ENCODE data around the gene WNT5B. TPM values are rescaled to one million over a fixed set of nuclear protein-coding genes. Genes with fewer than 3 reads are reported as not detected.

WNT5B gene
- total and polyA plus RNA-seq, 9 of the 15 experiments (the other 6 are each of a cell fraction or from before 2014, with no cell fraction given): 0.42 to 16.8 (median 5.4) TPM

DNA sequence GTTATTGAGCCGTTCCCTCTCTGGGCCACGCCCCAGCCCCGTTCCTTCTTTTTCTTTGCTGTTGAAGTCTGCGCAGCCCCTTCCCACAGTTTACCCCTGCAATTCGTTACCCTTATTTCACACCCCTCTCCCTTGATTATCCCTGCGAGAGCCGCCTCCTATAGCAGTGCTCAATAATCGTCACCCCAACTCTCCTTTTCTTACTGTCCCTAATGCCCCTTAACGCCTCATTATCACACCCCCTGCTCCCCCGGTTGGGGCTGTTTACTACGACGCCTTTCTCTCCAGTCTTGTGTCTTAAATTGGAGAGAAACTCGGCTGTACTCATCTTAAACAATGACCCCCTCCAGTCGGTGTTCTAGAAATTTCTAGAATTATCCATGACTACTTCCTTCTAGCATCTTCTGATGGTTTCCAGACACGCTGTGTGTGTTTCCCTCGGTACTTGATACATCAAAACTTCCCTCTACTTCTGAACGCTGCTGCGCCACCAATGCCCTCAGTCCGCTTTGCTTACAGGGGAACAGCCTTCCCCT is 33.9 kb upstream of the WNT5B start (continued):
- TF ChIP-seq DDX20 (tag; IDR thresholded peaks at IDR 0.05; ENCODE audit: low read depth): no peak
- no peak for TF ChIP-seq ZNF668 (CRISPR knock-in tag; IDR thresholded peaks at IDR 0.05)
- TF ChIP-seq, protein P1, sequence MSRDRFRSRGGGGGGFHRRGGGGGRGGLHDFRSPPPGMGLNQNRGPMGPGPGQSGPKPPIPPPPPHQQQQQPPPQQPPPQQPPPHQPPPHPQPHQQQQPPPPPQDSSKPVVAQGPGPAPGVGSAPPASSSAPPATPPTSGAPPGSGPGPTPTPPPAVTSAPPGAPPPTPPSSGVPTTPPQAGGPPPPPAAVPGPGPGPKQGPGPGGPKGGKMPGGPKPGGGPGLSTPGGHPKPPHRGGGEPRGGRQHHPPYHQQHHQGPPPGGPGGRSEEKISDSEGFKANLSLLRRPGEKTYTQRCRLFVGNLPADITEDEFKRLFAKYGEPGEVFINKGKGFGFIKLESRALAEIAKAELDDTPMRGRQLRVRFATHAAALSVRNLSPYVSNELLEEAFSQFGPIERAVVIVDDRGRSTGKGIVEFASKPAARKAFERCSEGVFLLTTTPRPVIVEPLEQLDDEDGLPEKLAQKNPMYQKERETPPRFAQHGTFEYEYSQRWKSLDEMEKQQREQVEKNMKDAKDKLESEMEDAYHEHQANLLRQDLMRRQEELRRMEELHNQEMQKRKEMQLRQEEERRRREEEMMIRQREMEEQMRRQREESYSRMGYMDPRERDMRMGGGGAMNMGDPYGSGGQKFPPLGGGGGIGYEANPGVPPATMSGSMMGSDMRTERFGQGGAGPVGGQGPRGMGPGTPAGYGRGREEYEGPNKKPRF (IDR thresholded peaks at IDR 0.05; ENCODE audit: low read depth, low read length): no peak
- TF ChIP-seq NONO (IDR thresholded peaks at IDR 0.05; ENCODE audit: low read depth in 2 of 2, low read length in 1 of 2): no peak
- TF ChIP-seq, protein P2, sequence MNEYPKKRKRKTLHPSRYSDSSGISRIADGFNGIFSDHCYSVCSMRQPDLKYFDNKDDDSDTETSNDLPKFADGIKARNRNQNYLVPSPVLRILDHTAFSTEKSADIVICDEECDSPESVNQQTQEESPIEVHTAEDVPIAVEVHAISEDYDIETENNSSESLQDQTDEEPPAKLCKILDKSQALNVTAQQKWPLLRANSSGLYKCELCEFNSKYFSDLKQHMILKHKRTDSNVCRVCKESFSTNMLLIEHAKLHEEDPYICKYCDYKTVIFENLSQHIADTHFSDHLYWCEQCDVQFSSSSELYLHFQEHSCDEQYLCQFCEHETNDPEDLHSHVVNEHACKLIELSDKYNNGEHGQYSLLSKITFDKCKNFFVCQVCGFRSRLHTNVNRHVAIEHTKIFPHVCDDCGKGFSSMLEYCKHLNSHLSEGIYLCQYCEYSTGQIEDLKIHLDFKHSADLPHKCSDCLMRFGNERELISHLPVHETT (CRISPR knock-in tag; conservative IDR thresholded peaks at IDR 0.05 in 1 of 2, IDR thresholded peaks at IDR 0.05 in 1 of 2): no peak
- TF ChIP-seq ERF (CRISPR knock-in tag; IDR thresholded peaks at IDR 0.05): no peak
- TF ChIP-seq, protein P3, sequence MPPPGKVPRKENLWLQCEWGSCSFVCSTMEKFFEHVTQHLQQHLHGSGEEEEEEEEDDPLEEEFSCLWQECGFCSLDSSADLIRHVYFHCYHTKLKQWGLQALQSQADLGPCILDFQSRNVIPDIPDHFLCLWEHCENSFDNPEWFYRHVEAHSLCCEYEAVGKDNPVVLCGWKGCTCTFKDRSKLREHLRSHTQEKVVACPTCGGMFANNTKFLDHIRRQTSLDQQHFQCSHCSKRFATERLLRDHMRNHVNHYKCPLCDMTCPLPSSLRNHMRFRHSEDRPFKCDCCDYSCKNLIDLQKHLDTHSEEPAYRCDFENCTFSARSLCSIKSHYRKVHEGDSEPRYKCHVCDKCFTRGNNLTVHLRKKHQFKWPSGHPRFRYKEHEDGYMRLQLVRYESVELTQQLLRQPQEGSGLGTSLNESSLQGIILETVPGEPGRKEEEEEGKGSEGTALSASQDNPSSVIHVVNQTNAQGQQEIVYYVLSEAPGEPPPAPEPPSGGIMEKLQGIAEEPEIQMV (tag; conservative IDR thresholded peaks at IDR 0.05; ENCODE audit: low read depth): no peak
- TF ChIP-seq BDP1 (IDR thresholded peaks at IDR 0.05; ENCODE audit: insufficient read depth, insufficient read length): no peak
- no peak for TF ChIP-seq ZNF354B (CRISPR knock-in tag; IDR thresholded peaks at IDR 0.05)
- no peak for TF ChIP-seq TAF7 (tag; IDR thresholded peaks at IDR 0.05)
- TF ChIP-seq PHF8 (IDR thresholded peaks at IDR 0.05; ENCODE audit: borderline replicate concordance, low read length): no peak
- TF ChIP-seq, protein P4, sequence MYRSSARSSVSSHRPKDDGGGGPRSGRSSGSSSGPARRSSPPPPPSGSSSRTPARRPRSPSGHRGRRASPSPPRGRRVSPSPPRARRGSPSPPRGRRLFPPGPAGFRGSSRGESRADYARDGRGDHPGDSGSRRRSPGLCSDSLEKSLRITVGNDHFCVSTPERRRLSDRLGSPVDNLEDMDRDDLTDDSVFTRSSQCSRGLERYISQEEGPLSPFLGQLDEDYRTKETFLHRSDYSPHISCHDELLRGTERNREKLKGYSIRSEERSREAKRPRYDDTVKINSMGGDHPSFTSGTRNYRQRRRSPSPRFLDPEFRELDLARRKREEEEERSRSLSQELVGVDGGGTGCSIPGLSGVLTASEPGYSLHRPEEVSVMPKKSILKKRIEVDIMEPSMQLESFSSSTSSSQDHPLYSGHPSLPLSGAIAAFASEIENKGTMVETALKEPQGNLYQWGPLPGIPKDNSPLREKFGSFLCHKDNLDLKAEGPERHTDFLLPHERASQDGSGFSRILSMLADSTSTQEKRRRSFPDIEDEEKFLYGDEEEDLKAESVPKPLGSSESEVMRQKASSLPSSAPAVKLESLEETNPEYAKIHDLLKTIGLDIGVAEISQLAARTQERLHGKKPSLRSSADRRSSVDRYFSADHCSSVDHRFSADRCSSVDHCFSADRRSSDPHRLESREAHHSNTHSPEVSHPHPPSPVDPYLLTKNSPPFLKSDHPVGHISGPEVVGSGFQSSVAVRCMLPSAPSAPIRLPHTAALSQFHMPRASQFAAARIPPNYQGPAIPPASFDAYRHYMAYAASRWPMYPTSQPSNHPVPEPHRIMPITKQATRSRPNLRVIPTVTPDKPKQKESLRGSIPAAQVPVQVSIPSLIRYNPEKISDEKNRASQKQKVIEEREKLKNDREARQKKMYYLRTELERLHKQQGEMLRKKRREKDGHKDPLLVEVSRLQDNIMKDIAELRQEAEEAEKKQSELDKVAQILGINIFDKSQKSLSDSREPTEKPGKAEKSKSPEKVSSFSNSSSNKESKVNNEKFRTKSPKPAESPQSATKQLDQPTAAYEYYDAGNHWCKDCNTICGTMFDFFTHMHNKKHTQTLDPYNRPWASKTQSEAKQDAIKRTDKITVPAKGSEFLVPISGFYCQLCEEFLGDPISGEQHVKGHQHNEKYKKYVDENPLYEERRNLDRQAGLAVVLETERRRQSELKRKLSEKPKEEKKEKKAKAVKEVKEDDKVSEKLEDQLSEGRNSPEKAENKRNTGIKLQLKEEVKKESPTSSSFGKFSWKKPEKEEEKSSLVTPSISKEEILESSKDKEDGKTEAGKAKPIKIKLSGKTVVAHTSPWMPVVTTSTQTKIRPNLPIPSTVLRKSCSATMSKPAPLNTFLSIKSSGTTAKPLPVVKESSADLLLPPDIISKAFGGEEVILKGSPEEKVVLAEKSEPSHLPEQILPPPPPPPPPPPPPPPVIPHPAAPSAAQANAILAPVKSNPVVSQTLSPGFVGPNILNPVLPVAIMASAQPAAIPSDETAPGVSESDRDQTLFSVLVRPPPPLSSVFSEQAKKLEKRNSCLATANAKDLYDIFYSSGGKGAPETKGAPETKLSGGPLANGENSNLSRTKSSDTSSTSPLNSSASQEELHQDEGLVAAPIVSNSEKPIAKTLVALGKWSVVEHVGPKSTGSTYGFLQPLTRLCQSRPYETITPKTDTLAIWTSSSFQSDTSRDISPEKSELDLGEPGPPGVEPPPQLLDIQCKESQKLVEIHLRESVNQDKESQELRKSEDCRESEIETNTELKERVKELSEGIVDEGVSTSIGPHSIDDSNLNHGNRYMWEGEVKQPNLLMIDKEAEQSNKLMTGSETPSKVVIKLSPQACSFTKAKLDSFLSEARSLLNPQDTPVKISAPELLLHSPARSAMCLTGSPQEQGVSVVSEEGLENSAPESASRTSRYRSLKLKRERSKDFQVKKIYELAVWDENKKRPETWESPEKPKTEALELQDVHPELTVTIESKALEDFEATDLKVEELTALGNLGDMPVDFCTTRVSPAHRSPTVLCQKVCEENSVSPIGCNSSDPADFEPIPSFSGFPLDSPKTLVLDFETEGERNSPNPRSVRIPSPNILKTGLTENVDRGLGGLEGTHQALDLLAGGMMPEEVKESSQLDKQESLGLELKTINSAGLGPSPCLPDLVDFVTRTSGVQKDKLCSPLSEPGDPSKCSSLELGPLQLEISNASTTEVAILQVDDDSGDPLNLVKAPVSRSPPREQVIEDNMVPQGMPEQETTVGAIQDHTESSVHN (IDR thresholded peaks at IDR 0.05; ENCODE audit: borderline replicate concordance in 1 of 2, low read depth in 1 of 2): no peak
- TF ChIP-seq GATA2 (CRISPR knock-in tag; IDR thresholded peaks at IDR 0.05): no peak

Data from K562 (cell line).